GM18511 (cell line): ENCODE measurements around the gene CCL5.
"Not testable (repeated sequence)": the region's sequence is repeated elsewhere in the genome, so short reads cannot be mapped to it uniquely, and the experiment has no call there.

Source experiments
- ATAC-seq: cut with Tn5 transposase; IDR thresholded peaks from one replicate; pipeline ENCODE4 v1.9.1; 2021; ENCODE audit warnings: mild to moderate bottlenecking, moderate library complexity; ENCODE audit not compliant: unreplicated experiment

Gene CCL5

DNA sequence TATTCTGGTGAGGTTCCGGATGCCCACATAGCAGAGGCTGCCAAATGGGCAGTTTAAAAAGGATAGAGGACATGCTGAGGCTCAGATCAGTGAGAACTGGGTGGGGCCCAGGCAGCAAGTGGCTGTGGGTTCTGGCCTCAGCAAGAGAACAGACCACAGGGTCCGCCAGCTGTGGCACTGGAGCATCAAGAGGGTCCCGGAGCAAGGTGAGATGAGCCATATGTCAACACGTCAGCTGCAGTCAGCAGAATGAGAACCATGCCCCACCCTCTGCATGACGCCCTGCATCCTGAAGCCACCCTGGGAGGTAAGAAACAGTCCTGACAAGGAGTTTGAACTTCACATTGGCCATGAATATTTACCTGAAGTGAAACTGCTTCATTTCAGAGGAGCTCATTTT lies 20.1 kb upstream of the CCL5 start:
- ATAC-seq = no peak

DNA sequence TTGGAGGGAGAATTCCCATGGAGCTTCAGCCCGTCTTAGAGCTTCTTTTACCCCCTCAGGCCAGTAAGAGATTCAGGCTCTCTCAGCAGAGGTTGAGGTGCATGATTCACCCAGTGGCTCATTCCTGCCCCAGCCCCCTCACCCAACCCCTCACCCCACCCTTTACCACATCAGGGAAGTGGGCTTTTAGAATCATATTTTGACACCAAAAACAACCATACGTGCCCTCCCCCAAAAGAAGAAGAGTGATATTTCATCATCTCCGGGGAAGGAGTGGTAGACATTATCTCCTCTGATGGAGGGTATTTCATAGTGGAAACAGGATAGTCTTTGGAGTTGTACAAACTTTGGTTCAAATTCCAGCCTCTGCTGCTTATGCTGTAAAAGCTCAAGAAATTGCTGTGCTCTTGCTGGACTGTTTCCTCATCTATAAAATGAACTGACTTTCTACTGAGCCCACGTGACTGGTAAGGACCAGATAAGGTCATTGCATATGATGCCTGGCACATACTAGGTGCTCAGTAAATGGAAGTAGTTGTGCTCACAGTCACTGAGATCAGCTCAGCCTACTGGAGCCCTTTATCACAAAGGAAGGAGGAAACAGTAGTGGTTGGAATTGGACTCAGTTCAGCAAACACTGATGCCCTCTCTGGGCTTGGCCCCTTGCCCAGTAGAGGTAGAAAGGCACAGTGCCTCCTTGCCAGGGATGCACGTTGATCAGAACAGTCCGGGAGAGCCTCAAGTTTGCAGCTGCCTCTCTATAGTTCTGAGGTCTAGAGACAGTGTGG lies 18.3 kb upstream of the CCL5 start:
- no peak for ATAC-seq

DNA sequence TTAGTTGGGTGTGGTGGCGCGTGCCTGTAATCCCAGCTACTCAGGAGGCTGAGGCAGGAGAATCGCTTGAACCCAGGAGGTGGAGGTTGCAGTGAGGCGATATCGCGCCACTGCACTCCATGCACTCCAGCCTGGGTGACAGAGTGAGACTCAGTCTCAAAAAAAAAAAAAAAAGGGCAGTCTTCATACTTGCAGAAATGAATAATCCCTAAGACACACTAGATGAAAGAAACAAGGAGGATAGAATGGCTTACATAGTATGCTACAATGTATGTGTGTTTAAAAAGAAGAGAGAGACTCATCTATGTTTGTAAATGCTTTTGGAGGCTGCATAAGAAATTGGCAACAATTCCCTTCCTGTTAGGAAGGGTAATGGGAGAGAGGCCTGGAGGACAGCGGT lies 17.6 kb upstream of the CCL5 start:
- ATAC-seq = not testable (repeated sequence)

DNA sequence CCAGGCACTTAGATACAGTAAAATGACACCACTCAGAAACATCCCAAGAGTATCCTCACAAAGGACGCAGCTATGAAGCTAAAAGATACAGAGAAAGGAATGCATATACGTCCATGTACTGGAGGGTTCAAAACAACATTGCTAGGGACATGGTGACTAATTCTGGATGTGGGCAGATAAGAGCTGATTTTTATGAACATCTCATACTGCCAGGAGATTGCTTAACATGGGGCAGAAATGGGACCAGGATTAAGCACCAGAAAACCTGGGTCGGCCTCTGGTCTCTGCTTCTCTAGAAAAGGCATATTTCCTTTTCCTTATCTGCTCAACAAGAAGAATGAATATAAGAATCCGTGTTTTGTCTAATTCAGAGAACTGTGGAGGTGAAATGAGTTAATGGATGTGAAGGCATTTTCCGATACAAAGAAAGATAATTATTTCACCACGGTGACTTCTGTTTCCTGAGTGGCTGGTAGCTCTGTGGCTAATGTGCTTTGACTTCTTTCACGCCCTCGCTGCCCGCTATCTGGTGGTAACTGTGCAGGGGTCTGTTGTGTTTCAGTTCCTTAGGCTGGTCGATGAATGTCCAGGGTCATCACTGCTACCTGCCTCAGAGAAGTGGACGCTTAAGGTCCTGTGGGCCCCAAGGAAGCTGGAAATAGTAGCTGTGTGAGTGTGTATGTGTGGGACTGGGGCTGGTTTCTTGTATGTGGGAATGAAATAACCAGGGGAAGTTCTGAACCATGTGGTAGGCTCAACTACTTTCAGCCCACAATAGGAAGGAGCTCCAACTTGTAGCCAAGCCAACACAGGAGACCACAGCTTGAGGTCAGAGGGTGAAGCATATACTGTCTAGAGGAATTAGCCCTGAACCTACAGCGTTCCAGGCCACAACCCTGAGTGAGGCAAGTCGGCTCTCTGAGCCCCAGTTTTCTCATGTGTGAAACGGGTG lies 15.8 kb upstream of the CCL5 start:
- no peak for ATAC-seq

DNA sequence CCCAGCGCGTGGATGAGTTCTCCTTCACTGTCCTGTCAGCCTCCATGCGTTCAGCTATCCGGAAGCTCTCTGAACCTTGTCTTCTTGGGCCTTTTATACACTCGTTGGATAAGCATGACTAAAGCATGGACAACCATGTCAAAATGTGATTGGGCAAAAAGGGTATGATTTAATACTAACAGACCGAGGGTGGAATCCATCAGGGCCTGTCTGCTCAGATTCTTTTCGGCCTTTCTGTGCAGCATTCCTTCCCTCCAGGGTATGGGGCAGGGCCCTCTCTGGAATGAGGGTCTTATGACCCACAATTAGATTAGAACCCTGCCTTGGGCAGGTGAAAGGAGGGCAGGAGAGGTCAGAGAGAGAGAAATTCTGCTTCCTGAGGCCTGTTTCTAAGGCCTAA lies 14.0 kb upstream of the CCL5 start:
- ATAC-seq = no peak

DNA sequence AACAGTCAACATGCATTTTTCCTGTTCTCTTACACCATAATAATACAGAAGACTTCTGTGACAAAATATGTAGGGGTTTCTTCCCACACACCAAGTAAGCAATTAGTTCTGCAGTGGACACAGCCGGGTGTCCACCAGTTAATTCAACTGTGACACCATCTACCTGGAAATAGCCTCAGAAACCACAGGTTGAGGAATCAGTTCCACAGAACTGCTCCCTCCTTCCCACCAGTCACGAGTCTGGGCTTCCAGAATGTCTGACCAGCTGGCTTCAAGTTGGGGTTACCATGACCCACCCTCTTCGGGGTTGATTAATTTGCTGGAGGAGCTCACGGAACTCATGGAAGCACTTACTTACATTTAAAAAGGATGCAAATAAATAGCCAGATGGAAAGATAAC lies 13.6 kb upstream of the CCL5 start:
- no peak for ATAC-seq

DNA sequence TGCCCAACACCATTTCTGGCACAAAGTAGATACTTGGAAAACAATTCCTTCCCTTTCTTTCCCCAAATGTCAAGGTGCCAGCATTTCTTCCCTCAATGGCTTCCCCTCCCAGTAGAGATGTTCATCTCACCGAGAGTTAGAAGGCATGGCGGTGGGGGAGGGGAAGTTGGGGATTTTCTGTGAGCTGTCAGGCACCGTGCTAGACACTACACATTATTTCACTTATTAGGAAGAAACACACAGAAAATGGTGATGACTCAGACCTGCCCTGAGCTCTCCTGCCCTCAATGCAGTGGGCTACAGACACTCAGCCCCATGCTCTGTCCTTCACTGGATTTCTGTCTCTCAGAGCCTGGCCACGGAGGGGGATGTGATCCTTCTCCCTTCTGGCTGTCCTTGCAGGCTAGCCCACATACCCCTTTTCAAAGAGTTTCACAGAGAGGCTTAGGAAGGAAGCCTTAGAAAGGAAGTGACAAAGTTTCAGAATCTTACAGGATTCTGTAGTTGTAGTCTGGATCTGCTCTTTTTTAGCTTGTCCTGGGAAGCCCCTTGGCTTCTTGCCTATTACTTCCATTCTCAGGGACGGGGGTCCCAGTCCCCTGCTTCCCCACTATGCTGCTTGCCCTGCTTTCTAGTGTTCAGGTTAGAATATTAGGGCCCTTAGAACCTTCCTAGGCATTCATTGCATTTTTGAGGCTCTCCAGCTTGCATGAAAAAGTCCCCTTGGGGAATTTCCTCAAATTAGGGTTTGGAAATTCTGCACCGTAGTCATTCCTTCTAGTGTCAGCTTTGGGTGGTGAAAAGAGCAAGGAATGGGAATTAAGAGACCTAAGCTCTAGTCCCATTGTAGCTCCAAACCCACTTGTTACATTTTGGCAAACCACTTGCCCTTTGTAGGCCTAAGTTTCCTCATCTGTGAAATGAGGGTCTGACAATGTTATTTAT lies 12.2 kb upstream of the CCL5 start:
- ATAC-seq = no peak

DNA sequence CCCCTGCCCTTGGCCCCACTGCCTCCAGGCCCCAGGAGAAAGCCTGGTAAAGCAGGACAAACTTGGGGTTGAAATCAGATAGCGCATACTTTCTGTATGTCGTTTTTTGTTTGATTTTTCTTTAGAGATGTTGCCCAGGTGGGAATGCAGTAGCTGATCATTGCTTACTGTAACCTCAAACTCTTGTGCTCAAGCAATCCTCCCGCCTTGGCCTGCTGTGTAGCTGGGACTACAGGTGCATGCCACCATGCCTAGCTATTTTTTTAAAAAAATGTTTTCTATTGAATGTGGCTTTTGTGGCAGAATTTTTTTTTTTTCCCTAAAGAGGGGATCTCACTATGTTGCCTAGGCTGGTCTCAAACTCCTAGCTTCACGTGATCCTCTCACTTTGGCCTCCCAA lies 11.1 kb upstream of the CCL5 start:
- no peak for ATAC-seq

DNA sequence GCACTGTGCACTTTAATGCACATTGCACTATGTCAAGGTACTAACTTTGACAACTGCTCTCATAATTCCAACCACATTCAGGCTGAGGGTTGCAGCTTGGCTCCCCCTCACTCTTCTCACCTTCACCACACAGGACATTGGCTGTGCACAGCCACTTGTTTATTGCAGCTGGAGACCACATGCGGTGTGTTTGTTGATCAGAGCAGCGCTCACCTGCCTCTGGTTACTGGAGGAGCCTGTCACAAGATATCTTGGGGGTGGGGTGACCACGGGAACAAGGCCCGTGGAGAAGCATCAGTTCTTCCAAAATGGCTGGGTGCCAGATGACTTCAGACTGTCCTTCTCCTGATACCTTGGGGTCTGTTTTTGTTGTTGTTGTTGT lies 10.6 kb upstream of the CCL5 start:
- peak; percentile 52 for ATAC-seq

DNA sequence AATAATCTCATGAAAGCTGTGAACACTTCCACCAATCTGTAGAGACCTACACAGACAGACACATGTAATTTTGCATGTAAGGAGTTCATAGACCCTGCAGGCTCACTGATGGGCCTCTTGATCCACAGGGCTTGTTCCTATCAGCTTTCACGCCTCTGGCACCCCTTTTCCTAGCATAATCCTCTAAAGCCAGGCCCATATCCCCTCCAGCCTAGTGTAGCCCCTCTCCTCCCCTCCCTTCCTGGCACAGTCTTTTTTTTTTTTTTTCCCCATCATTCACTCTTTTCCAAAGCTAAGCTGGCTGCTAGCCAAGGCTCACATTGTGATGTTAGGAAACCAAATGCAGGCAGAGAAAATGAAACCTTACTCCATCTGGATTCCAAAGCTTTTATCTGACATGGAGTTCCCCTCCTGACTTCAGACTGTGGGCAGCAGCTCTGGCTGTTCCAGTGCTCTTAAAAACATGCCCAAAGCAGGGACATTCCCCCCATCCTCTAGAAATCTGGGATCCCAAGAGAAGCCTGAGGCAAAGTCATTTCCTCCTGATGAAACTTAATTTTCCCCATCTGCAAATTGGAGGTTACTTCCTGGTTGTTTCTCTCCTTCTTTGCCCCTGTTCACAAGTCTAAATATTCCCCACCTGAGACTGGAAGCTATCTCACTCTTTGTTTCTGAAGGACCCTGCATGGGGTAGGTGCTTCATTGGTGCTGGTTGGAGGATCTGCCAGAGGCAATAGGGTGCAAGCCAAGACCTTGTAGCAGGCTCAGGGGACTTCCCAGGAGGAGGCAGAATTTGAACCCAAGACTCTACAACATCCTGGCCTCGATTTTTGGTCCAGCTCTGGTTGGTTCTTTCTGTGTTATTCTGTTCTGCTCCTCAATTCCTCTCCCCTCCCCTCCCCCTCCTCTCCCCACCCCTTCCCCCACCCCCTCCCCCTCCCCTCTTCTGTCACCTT lies 9.9 kb upstream of the CCL5 start:
- no peak for ATAC-seq

DNA sequence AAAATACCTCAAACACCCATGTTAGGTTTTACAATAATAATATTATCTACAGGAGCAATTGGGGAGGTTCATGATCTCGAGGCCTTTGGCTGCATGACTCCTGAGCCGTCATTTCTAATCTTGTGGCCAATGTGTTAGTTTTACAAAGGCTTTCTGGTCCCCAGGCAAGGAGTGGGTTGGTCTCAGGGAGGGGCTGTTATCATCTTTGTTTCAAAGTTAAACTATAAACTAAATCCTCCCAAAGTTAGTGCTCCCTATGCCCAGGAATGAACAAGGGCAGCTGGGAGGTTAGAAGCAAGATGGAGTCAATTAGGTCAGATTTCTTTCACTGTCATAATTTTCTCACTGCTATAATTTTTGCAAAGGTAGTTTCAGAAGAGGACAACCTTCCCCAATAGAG lies 9.1 kb upstream of the CCL5 start:
- no peak for ATAC-seq

DNA sequence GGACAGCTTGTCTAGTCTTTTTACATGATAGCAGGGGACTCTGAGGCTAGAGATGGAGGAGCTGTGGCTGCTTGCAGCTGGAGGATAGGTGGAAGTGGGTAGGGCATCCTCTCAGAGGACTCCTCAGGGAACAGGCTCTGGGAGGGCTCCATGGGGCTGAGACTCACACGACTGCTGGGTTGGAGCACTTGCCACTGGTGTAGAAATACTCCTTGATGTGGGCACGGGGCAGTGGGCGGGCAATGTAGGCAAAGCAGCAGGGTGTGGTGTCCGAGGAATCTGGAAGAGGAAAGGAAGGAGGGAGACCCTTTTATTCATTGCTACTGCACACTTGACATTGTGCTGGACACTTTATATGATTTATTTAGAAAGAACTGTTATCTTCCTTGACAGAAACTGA lies 1.8 kb downstream of the CCL5 start:
- no peak for ATAC-seq

DNA sequence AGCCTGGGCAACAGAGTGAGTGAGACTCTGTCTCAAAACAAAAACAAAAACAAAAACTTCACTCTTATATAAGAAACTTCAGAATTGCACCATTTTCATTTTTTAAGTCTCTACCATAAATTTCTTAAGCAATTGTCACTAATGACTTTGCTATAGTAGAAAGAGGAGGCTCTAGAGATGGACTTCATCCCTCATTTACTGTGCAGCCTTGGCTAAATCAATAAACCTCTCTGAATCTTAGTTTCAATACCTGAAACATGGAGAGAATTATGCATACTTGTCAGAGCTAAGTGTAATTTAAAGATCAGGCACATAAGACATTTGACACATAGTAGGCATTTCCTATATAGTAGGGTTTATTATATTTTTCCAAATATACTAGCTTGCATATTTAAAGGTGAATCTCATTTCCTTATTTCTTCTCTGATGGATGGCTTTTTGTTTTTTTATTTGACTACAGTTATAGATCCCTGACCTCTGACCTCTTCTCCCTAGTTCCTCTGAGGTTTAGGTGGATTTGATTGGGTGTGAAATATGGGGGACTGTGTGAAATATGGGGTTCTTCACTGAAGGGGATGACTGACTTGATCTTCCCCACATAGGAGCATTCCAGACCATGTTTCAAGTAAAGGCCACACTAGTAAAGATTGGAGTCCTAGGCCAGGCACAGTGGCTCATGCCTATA lies 2.7 kb downstream of the CCL5 start:
- ATAC-seq = no peak

DNA sequence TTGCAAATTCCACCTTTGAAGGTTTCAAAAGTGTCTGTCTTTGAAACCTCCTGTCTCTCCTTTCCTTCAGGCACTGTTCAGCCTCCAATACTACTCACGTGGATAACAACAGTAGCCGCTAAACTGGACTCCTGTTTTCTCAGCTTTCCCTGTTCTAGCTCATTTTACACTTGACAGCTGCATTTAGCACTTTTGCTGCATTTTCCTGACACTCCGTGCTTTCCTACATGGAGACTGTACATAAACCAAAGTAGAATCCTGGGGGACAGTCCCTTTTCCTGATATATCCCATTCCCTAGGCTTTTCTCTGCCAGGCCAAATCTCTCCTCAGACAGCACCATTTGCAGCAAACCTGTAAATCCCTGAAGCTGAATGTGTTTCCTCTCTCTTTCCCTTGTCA lies 3.6 kb downstream of the CCL5 start:
- ATAC-seq = no peak

DNA sequence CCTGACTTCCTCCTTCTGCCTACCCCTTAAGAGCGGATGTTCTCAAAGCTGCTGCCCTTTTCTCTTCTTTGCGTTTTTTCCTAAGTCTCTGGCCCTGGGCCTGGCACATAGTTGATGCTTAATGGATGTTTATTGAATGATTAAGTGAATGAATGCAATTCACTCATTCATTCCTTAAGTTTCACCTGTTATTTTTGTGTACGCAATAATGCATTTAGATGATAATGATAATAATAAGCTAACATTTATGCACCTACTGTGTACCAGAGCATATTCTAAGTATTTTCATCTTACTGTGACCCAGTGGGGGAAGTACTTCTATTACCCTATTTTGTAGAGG lies 4.4 kb downstream of the CCL5 start:
- no peak for ATAC-seq

DNA sequence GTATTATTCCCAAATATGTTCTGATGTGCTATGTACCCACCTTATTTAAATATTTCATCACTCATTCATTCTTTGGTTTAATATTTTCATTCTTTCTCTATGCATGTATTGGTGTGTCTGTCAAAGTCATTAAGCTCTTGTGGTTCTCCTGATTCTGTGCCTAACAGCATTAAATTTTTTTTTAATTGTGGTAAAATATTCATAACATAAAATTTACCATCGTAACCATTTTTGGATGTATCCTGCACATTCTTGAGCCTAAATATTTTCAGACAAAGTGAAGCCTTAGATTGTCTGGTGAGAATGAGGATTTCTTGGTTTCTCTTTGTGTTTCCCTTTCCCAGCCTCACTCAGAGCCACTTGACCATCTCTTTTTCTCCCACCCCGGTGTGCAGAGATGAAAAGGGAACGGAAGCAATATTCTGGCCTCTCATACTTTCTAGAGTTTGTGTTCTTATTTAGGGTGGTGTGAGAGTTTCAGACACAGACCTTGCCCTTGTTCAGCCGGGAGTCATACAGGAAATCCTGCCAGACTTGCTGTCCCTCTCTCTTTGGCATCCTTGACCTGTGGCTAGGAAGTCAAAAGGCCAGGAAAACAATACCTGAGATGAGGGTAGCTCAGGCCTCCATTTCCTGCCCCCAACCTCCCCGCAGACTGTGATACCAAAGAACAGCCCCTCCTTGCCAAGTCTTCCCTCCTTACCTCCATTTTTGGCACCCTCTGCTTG lies 4.9 kb downstream of the CCL5 start:
- ATAC-seq = no peak

DNA sequence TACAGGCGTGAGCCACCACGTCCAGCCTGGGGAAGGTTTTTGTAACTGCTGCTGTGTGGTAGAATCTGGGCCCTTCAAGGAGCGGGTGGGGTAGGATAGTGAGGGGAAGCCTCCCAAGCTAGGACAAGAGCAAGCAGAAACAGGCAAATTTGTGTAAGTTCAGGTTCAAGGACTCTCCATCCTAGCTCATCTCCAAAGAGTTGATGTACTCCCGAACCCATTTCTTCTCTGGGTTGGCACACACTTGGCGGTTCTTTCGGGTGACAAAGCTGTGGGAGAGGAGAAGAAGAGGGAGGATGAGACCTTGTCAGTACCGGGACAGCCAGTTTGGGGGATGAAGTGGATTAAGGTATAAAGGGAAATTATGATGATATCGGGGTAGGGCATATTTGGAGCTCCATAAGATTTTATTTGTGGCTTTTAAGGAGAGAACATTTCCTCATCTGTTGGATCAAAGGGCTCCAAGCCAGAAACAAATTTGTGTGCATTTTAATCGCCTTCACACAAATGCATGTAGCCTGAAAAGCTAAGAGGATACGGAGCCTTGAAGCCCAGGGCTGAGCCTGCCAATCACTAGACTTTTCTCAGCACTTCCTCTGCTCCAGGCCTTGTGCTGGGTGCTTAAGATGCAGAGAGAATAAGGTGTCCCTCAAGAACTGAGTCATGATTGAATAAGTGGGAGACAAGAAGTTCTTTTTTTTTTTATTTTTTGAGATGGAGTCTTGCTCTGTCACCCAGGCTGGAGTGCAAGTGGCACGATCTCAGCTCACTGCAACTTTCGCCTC lies 7.8 kb downstream of the CCL5 start:
- ATAC-seq = no peak
